Activated T-helper 2 cell treated with anti-CD3 and anti-CD28 coated beads, Interferon-gamma antibody, Interleukin-2, Interleukin-4, amounts not matched to agents 10 μg/mL and 5 μg/mL and 100 μg/mL, durations not matched to agents 14 hours and 24 hours and 36 hours (primary cell): ENCODE measurements around the gene RHBDL1. TPM values are rescaled to one million over a fixed set of nuclear protein-coding genes. Genes with fewer than 3 reads are reported as not detected.

ENCODE experiments used
- DNase-seq: peaks from one replicate; pipeline ENCODE4 v3.0.0; 2021; ENCODE audit warnings: low spot score
- H3K27ac Mint-ChIP-seq: one replicate; pipeline ENCODE4 v1.8.0; 2021; ENCODE audit warnings: mixed read lengths
- H3K27me3 Mint-ChIP-seq: one replicate; pipeline ENCODE4 v1.8.0; 2021; ENCODE audit warnings: low read depth, mixed read lengths
- H3K36me3 Mint-ChIP-seq: one replicate; pipeline ENCODE4 v1.8.0; 2021; ENCODE audit warnings: low read depth, mixed read lengths
- H3K4me1 Mint-ChIP-seq: one replicate; pipeline ENCODE4 v1.8.0; 2021; ENCODE audit warnings: low read depth, mixed read lengths
- H3K4me3 Mint-ChIP-seq: one replicate; pipeline ENCODE4 v1.8.0; 2021; ENCODE audit warnings: low read depth, mild to moderate bottlenecking, moderate library complexity, mixed read lengths
- H3K9me3 Mint-ChIP-seq: one replicate; pipeline ENCODE4 v1.8.0; 2021; ENCODE audit warnings: mixed read lengths
- intact Hi-C: fragments of 100-400 bp; cut with micrococcal nuclease; formaldehyde crosslinking; loops from one replicate; pipeline ENCODE4 v1.15.1; 2023
- total RNA-seq: library from RNA; stranded (reverse); gene quantifications from 2 replicates; pipeline ENCODE4 v1.2.3, GENCODE V29; 2022

RHBDL1 gene
- total RNA-seq, 1 donor from 2014 or later = 1.4 TPM

DNA sequence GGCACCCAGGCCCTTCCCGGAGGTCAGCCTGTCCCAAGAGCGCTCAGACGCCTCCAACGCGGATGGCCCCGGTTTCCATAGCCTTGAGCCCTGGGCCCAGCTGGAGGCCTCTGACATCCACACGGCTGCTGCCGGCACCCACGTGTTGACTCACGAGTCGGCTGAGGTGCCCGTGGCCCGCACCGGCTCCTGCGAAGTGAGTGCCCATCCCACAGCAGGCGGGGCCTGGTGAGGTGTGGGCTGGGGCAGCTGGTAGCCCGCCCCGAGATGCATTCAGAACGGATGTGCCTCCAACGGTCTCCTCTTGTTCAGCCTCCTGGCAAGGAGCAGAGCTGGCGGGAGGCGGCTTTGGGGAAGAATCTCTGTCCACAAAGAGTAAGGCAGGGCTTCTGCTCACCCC, 23.6 kb upstream of the RHBDL1 start:
- Mint-ChIP-seq H3K27me3 (no peaks in the 10 kb centered on the region), H3K4me1 (peaks cover 2% of the 10 kb centered on the region), H3K4me3 (no peak overlapping the region), H3K36me3 (no peaks in the 10 kb centered on the region), H3K27ac (no peak overlapping the region), H3K9me3 (no peaks in the 10 kb centered on the region)
- intact Hi-C loops = no loop called here
- DNase-seq = no peak

- no peaks in the 10 kb centered on the region for H3K9me3 Mint-ChIP-seq
- no peaks in the 10 kb centered on the region for H3K36me3 Mint-ChIP-seq
- H3K27ac Mint-ChIP-seq = no peak overlapping the region
- H3K4me3 Mint-ChIP-seq = no peak overlapping the region
- no peak for DNase-seq
- intact Hi-C loops = no loop called here
- no peaks in the 10 kb centered on the region for H3K27me3 Mint-ChIP-seq
- peaks cover 2% of the 10 kb centered on the region for H3K4me1 Mint-ChIP-seq
Measured at GRCh38 chr16:652454-653305, 22.8 kb upstream of the RHBDL1 start.

GRCh38 chr16:654034-654433, 21.4 kb upstream of the RHBDL1 start:
- H3K27ac Mint-ChIP-seq = no peak overlapping the region
- H3K9me3 Mint-ChIP-seq = no peaks in the 10 kb centered on the region
- no peak overlapping the region for H3K4me3 Mint-ChIP-seq

DNA sequence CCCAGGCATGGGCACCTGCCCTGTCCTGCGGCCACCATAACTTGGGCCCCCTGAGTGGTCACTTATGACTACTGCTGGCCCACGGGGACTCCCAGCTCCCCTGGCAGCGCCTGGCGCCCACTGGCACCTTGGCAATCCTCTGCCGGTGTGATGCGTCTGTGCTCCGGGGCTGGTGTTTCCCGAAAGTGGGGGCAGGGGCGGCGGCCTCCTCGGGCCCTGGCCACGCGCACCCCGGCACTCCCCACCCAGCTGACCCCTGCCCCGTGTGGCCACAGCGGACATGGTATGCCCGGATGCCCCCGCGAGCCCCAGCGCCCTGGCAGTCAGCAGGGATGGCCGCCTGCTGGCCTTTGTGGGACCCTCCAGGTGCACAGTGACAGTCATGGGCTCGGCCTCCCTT, 18.0 kb upstream of the RHBDL1 start:
- Mint-ChIP-seq H3K4me3 (no peak overlapping the region), H3K27ac (no peak overlapping the region), H3K27me3 (no peaks in the 10 kb centered on the region), H3K36me3 (no peaks in the 10 kb centered on the region), H3K4me1 (peaks cover 3% of the 10 kb centered on the region), H3K9me3 (no peaks in the 10 kb centered on the region)
- intact Hi-C loops = no loop called here
- no peak for DNase-seq

More at GRCh38 chr16:654034-654433, 21.4 kb upstream of the RHBDL1 start:
- H3K4me1 Mint-ChIP-seq = peaks cover 2% of the 10 kb centered on the region
- no peaks in the 10 kb centered on the region for H3K36me3 Mint-ChIP-seq
- H3K27me3 Mint-ChIP-seq = no peaks in the 10 kb centered on the region
- intact Hi-C loops = no loop called here
- no peak for DNase-seq

GRCh38 chr16:658679-659571, 16.5 kb upstream of the RHBDL1 start:
- no peak for DNase-seq

DNA sequence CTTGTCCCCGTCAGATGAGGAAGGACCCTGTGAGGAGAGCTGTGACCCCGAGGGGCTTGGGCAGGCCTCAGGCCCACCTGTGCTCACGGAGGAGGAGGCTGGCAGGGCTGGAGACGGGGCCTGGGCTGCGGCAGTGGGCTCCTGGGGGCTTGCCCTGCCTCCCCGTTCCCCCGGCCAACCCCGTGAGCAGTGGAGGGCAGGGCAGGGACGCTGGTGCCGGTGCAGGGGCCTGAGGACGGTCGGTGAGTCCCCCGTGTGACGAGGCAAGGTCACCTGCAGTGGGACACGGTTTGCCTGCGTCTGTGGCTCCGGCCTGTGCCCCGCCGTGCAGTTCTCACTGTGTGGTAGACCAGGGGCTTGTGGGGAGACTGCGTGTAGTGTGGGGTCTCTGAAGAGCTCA, 15.9 kb upstream of the RHBDL1 start:
- intact Hi-C loops = no loop called here
- Mint-ChIP-seq H3K27ac (no peak overlapping the region), H3K36me3 (no peaks in the 10 kb centered on the region), H3K4me1 (peaks cover 3% of the 10 kb centered on the region), H3K9me3 (no peaks in the 10 kb centered on the region), H3K4me3 (no peak overlapping the region), H3K27me3 (no peaks in the 10 kb centered on the region)
- no peak for DNase-seq

More at GRCh38 chr16:658679-659571, 16.5 kb upstream of the RHBDL1 start:
- Mint-ChIP-seq H3K9me3 (no peaks in the 10 kb centered on the region), H3K4me1 (peaks cover 3% of the 10 kb centered on the region), H3K36me3 (no peaks in the 10 kb centered on the region), H3K4me3 (no peak overlapping the region), H3K27me3 (no peaks in the 10 kb centered on the region), H3K27ac (no peak overlapping the region)
- intact Hi-C loops = no loop called here

- intact Hi-C loops = no loop called here
- no peak overlapping the region for H3K4me3 Mint-ChIP-seq
- H3K9me3 Mint-ChIP-seq = no peaks in the 10 kb centered on the region
- no peak overlapping the region for H3K27ac Mint-ChIP-seq
- DNase-seq = no peak
- H3K27me3 Mint-ChIP-seq = no peaks in the 10 kb centered on the region
- no peaks in the 10 kb centered on the region for H3K36me3 Mint-ChIP-seq
- peaks cover 3% of the 10 kb centered on the region for H3K4me1 Mint-ChIP-seq
Measured at GRCh38 chr16:660132-660458, 15.4 kb upstream of the RHBDL1 start.

- Mint-ChIP-seq H3K36me3 (no peaks in the 10 kb centered on the region), H3K27ac (no peak overlapping the region), H3K27me3 (no peaks in the 10 kb centered on the region), H3K9me3 (no peaks in the 10 kb centered on the region), H3K4me3 (no peak overlapping the region), H3K4me1 (peaks cover 3% of the 10 kb centered on the region)
- DNase-seq = peak; percentile 61
- intact Hi-C loops = no loop called here
Measured at GRCh38 chr16:660459-661183, 14.8 kb upstream of the RHBDL1 start.

- Mint-ChIP-seq H3K36me3 (no peaks in the 10 kb centered on the region), H3K27me3 (no peaks in the 10 kb centered on the region), H3K27ac (no peak overlapping the region), H3K9me3 (no peaks in the 10 kb centered on the region), H3K4me3 (no peak overlapping the region), H3K4me1 (peaks cover 3% of the 10 kb centered on the region)
- no peak for DNase-seq
- intact Hi-C loops = no loop called here
Measured at GRCh38 chr16:661184-661821, 14.2 kb upstream of the RHBDL1 start.

GRCh38 chr16:662095-662494, 13.4 kb upstream of the RHBDL1 start:
- no peaks in the 10 kb centered on the region for H3K36me3 Mint-ChIP-seq
- intact Hi-C loops = no loop called here
- no peak overlapping the region for H3K4me3 Mint-ChIP-seq

GRCh38 chr16:662597-662996, 12.9 kb upstream of the RHBDL1 start:
- peaks cover 6% of the 10 kb centered on the region for H3K4me1 Mint-ChIP-seq

More at GRCh38 chr16:662095-662494, 13.4 kb upstream of the RHBDL1 start:
- H3K27me3 Mint-ChIP-seq = no peaks in the 10 kb centered on the region
- H3K9me3 Mint-ChIP-seq = no peaks in the 10 kb centered on the region
- no peak overlapping the region for H3K27ac Mint-ChIP-seq
- H3K4me1 Mint-ChIP-seq = peaks cover 3% of the 10 kb centered on the region
- DNase-seq = no peak

DNA sequence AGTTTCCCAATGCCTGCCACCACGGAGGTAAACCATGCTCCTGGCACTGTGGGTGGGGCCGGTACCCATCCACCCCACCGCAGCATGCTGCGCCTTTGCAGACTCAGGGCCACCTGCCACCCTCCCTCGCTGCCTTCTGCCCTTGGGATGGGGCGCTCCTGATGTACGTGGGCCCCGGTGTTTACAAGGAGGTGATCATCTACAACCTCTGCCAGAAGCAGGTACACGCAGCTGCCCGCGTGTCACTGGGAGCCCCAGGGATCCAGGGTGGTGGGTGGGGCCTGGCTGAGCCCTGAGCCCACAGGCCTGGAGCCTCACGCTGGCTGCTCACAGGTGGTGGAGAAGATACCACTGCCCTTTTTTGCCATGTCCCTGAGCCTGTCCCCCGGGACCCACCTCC, 8.9 kb upstream of the RHBDL1 start:
- no peaks in the 10 kb centered on the region for H3K9me3 Mint-ChIP-seq
- no peak overlapping the region for H3K4me3 Mint-ChIP-seq
- H3K36me3 Mint-ChIP-seq = peaks cover 6% of the 10 kb centered on the region
- no peak overlapping the region for H3K27ac Mint-ChIP-seq
- no peaks in the 10 kb centered on the region for H3K27me3 Mint-ChIP-seq
- intact Hi-C loops = no loop called here
- peaks cover 4% of the 10 kb centered on the region for H3K4me1 Mint-ChIP-seq
- DNase-seq = no peak

More at GRCh38 chr16:662597-662996, 12.9 kb upstream of the RHBDL1 start:
- H3K36me3 Mint-ChIP-seq = no peaks in the 10 kb centered on the region
- no peak for DNase-seq
- H3K27me3 Mint-ChIP-seq = no peaks in the 10 kb centered on the region
- intact Hi-C loops = no loop called here
- H3K27ac Mint-ChIP-seq = no peak overlapping the region
- no peaks in the 10 kb centered on the region for H3K9me3 Mint-ChIP-seq
- no peak overlapping the region for H3K4me3 Mint-ChIP-seq
